DOHH2 (cell line): Measurements from ENCODE around the gene NLRP7.

Experiments
- EZH2phosphoT487 ChIP-seq: fragments of 200-600 bp; sonication (generic); IDR thresholded peaks from 2 replicates; pipeline ENCODE4 v1.6.1; 2017; ENCODE audit warnings: borderline replicate concordance, mild to moderate bottlenecking, antibody characterized with exemption, low read length, moderate library complexity, mixed read lengths
- TF ChIP-seq, protein P1 (sequence below): fragments of 200-600 bp; sonication (generic); IDR thresholded peaks from one replicate; pipeline ENCODE4 v1.5.1; 2014; ENCODE audit warnings: antibody characterized with exemption, mild to moderate bottlenecking, low read depth, low read length; ENCODE audit not compliant: poor library complexity, severe bottlenecking

DNA sequence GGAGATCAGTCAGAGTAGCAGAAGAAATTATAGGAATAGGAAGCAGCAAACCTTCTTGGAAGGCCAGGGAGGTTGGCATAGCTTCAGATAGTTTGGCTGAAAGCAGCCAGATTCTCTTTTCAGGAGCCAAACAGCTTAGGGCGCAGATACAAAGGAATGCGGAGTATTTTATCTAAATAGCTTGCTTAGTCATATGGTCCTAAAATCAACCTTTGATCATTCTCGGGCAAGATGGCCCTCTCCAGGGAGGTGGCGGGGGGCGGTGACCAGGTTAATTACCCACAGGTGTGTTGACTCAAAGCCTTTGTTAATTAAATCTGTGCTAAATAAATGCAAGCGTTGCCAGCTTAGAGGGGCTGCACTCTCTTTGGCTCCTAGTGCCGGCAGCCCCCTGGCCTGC lies 53.9 kb downstream of the NLRP7 start:
- TF ChIP-seq, protein P1, sequence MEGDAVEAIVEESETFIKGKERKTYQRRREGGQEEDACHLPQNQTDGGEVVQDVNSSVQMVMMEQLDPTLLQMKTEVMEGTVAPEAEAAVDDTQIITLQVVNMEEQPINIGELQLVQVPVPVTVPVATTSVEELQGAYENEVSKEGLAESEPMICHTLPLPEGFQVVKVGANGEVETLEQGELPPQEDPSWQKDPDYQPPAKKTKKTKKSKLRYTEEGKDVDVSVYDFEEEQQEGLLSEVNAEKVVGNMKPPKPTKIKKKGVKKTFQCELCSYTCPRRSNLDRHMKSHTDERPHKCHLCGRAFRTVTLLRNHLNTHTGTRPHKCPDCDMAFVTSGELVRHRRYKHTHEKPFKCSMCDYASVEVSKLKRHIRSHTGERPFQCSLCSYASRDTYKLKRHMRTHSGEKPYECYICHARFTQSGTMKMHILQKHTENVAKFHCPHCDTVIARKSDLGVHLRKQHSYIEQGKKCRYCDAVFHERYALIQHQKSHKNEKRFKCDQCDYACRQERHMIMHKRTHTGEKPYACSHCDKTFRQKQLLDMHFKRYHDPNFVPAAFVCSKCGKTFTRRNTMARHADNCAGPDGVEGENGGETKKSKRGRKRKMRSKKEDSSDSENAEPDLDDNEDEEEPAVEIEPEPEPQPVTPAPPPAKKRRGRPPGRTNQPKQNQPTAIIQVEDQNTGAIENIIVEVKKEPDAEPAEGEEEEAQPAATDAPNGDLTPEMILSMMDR: no peak
- no peak for TF ChIP-seq EZH2phosphoT487
